GM21367 (cell line): ENCODE results near the gene HES3.
"Not testable (repeated sequence)": the region's sequence is repeated elsewhere in the genome, so short reads cannot be mapped to it uniquely, and the experiment has no call there.

Experiments used
- ATAC-seq: cut with Tn5 transposase; IDR thresholded peaks from one replicate; pipeline ENCODE4 v1.9.1; 2021; ENCODE audit not compliant: unreplicated experiment

Gene HES3

DNA sequence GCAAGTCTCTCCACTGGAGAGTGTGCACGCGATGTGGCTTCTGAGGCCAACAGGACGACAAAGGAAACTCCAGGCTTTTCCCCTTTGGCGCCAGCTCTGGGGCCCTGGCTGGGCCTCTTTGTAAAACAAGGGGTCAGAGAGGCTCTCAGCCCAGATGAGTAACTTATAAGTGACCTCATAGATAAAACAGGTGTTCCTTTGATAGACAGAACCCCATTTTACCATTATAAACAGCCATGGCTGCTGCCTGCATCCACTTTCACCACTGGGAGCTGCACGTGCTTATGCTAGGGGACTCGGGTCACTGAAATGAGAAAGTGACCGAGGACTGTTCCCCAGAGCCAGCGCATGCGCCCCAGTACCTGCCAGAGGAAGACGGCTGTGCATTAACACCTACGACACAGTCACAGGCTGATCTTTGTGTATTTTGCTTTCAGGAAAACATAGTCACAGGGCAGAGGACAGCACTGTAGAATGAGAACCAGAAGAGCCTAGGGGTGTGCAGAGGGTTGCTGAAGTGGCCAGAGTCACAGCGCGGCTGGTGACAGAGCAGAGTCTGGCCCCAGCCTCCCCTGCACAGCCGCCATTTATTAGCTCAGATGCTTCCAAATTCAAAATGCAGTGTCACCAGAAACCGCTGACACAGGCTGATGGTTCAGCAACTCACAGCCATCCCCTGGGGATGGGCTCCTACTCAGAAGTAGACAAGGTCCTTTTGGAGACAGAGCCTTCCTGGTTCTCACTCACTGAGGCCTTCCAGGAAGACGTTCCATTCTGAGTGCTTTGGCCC is 25.4 kb upstream of the HES3 start:
- no peak for ATAC-seq

GRCh38 chr1:6219641-6220040 is 24.3 kb upstream of the HES3 start:
- ATAC-seq, result not testable (repeated sequence)

- no peak for ATAC-seq
Observed at GRCh38 chr1:6220236-6220635, 23.7 kb upstream of the HES3 start.

GRCh38 chr1:6221210-6221784 is 22.7 kb upstream of the HES3 start:
- ATAC-seq, result no peak

GRCh38 chr1:6222636-6223035 is 21.3 kb upstream of the HES3 start:
- ATAC-seq, result no peak

DNA sequence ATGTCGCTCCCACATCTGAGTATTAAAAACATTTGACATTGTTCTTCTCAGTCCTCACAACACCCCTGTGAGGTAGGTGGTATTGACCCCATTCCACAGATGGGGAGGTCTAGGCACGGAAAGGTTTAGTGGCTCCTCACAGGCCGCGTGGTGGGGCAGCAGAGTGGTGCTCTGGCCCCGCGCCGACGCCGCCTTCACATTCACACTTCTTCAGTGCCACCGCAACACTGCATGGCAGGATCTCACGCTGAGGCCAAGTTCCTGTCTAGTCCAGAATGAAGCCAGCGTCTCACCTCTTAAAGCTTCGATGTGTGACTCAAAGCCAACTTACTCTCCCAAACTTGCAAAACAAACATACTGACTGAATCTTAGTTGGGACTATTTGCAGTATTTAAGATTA is 20.4 kb upstream of the HES3 start:
- ATAC-seq, result no peak

DNA sequence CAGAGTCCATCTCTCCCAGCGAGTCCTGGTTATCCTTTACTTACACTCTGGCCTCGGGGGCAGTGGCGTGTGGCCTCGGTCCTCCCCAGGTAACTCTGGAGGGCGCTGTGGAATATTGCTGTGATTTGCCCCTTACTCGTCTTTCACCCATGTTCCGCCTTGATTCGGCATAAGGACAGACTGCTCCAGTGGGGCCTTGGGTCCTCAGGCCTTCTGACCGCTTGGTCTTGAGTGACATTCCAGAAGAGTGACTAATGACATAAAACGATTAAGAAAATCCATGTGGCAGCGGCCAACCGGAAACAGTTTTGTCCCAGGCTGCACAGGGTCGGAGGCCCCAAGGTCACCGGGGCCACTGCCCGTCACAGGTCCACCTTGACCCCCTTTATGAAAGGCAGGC is 19.3 kb upstream of the HES3 start:
- no peak for ATAC-seq

DNA sequence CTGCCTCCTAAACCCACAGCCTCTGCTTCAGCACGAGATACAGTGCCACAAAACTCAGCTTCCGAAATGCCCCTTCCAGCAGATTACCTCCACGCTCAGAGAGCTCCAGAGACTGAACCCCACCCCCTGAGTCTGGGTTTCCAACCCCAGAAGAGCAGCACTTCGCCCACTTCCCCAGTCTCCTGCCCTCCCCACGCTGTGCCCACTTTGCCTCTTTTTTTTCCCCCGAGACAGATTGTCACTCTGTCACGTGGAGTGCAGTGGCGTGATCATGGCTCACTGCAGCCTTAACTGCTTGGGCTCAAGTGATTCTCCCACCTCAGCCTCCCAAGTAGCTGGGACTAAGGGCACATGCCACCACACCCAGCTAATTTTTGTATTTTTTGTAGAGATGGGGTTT is 18.3 kb upstream of the HES3 start:
- no peak for ATAC-seq

GRCh38 chr1:6233376-6233775 is 10.6 kb upstream of the HES3 start:
- ATAC-seq, result no peak

GRCh38 chr1:6234502-6235295 is 9.3 kb upstream of the HES3 start:
- no peak for ATAC-seq

DNA sequence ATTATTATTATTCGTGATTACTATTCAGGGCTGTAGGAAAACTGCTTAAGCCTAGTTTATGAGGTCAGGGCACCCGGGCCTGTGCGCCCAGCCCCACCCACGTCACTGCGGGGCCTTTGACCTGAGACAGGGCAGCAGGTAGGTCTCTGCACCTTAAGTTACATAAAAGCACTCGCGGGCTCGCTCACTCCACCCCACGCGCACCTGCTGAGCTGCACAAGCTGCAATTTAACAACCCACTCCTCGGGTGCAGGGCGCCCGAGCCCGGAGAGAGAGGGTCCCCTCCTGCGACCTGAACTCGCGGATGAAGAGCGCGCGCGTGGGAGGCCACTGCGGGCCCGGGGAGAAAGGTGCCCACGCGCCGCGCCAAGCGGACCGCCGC is 8.7 kb upstream of the HES3 start:
- ATAC-seq, result peak; percentile 27

DNA sequence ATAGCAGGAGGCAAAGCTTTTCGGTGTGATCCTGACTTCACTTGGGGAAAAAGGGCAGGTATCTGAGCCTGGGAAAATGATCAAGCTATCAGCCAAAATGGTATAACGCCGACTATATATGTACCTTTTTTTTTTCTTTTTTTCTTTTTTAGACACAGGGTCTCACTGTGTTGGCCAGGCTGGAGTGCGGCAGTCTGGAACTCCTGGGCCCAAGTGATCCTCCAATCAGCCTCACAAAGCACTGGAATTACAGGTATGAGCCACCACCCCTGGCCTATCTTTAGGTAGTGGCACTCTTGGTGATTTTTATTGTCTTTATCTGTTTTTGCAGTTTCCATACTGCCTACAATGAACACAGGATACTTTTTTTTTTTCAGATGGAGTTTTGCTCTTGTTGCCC is 6.9 kb upstream of the HES3 start:
- no peak for ATAC-seq

GRCh38 chr1:6239213-6239752 is 4.7 kb upstream of the HES3 start:
- ATAC-seq, result no peak

- no peak for ATAC-seq
Observed at GRCh38 chr1:6239950-6240768, 3.8 kb upstream of the HES3 start.

DNA sequence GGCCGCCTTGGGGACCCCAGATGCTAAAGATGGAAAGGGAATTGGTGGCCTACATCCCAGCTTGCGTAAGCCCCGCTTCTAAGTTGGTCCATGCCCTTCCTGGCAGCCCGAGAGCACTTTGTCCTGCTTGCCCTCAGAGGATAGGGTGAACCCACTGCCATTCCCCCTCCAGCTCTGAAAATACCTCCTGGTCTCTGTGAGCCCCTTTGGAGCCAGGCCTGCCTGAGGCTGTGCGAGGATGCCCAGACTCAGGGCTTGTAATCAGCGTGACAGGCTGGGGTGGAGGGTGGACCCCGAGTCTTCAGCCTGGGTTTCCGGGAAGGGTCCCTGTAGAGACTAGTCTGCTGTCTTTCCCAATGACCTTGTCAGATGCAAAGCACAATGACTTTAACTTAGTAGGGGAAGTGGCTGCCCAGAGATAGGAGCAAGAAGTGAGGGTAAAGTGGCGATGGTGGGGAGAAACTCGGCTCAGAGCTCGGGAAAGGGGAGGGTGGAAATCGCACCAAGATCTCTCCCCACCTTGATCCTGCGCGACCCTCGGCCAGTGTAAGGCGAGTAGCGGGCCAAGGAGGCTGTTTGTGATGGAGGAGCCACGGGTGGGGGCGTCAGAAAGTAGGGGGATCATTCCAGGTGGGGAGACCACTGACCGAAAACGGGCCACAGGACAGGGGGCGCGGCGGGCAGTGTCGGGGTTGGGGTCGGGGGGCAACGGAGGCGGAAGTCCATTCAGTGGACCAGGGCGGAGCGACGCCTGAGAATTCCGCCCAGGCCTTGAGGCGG is 2.7 kb upstream of the HES3 start:
- no peak for ATAC-seq

- ATAC-seq, result no peak
Observed at GRCh38 chr1:6241887-6242740, 1.9 kb upstream of the HES3 start.

GRCh38 chr1:6243053-6243834 is 735 bp upstream of the HES3 start:
- ATAC-seq, result no peak

- no peak for ATAC-seq
Observed at GRCh38 chr1:6244401-6245049, 546 bp downstream of the HES3 start.
